Activated CD4-positive, alpha-beta T cell treated with anti-CD3 and anti-CD28 coated beads for 36 hours (primary cell): ENCODE data around the gene TMEM116. TPM values are rescaled to one million over a fixed set of nuclear protein-coding genes. Genes with fewer than 3 reads are reported as not detected.

Source experiments
- ATAC-seq: fragments of 200-7000 bp; cut with Tn5 transposase; one replicate; pipeline ENCODE4 v1.10.0; 2021; ENCODE audit warnings: mild to moderate bottlenecking, moderate library complexity
- CTCF ChIA-PET: fragments of 350-600 bp; sonication (Branson Sonifier 250); formaldehyde crosslinking; loops from one replicate; lab custom pipeline; 2021; ENCODE audit warnings: antibody characterized with exemption; lab: Charles Lee
- POLR2A ChIA-PET: fragments of 350-600 bp; sonication (Branson Sonifier 250); formaldehyde crosslinking; loops from one replicate; lab custom pipeline; 2021; ENCODE audit warnings: antibody characterized with exemption, inconsistent platforms; lab: Charles Lee
- DNase-seq: peaks from one replicate; pipeline ENCODE4 v3.0.0-alpha.2; 2020
- H3K27ac Mint-ChIP-seq: one replicate; pipeline ENCODE4 v1.8.0; 2021; ENCODE audit warnings: mixed read lengths
- H3K27me3 Mint-ChIP-seq: one replicate; pipeline ENCODE4 v1.8.0; 2021; ENCODE audit warnings: mixed read lengths
- H3K36me3 Mint-ChIP-seq: one replicate; pipeline ENCODE4 v1.8.0; 2021; ENCODE audit warnings: low read depth, mixed read lengths
- H3K4me1 Mint-ChIP-seq: one replicate; pipeline ENCODE4 v1.8.0; 2021; ENCODE audit warnings: mixed read lengths
- H3K4me3 Mint-ChIP-seq: one replicate; pipeline ENCODE4 v1.8.0; 2021; ENCODE audit warnings: mild to moderate bottlenecking, moderate library complexity, mixed read lengths
- H3K9me3 Mint-ChIP-seq: one replicate; pipeline ENCODE4 v1.8.0; 2021; ENCODE audit warnings: low read depth, mixed read lengths
- intact Hi-C, 2 experiments: fragments of 100-400 bp; cut with DNase I in 1 of 2; cut with micrococcal nuclease in 1 of 2; formaldehyde crosslinking; loops; one replicate each; pipeline versions ENCODE4 v1.14.2 to v1.15.1; 2022 to 2024; cut with DNase I, micrococcal nuclease
- total RNA-seq, 2 experiments: library from RNA; stranded (reverse); gene quantifications; one replicate each; pipeline ENCODE4 v1.2.3, GENCODE V29; 2021

Gene TMEM116
- total RNA-seq, 2 experiments from 2014 or later, result 11.2 to 12.5 TPM

DNA sequence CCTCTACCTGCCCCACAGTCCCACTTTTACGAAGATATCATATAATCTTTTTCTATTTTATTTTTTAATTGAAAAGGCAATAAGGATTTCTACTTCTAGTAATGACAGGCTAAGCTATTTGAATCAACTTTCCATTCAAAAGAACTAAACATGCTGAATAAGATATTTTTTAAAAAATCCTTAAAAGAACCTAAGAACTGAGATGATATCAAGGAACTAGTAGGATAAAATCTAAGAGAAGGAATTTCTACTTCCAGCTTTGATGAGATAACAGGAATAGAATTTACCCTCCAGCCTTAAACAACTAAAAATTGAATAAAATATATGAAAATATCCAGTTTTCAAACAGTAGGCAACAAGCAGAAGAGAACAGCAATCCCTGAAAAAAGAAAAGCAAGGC lies 69.0 kb downstream of the TMEM116 start:
- H3K27ac Mint-ChIP-seq, result no peak overlapping the region
- H3K9me3 Mint-ChIP-seq, result no peaks in the 10 kb centered on the region
- H3K36me3 Mint-ChIP-seq, result no peaks in the 10 kb centered on the region
- DNase-seq (no peak), ATAC-seq (no peak)
- H3K4me1 Mint-ChIP-seq, result peaks cover 16% of the 10 kb centered on the region
- POLR2A ChIA-PET, result no interaction called here
- no peaks in the 10 kb centered on the region for H3K27me3 Mint-ChIP-seq
- H3K4me3 Mint-ChIP-seq, result no peak overlapping the region
- CTCF ChIA-PET, result interaction anchor here (0.7 to 3.0 kb wide), 11 partner anchors 70 to 444 kb away, joined by 3 to 18 read pairs (median 5); no protein-coding TSS in a partner anchor
- intact Hi-C loops, result no loop called here

DNA sequence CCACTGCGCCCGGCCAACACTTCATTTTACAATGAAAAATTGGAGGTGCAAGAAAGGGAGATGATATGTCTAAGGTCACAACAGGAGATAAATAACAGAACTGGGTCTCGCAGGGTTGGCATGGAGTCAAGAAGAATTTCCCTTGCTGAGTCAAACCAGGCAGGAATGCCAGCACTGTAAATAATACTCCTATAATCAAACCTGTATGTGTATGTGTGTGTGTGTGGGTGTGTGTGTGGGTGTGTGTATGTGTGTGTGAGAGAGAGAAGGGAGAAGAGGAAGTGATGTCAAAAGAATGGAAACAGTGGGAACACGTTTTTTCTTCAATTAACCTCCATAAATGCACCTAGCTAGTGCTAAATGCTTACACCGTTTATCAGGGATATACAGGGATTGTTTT lies 70.4 kb downstream of the TMEM116 start:
- intact Hi-C loops, result no loop called here
- Mint-ChIP-seq H3K27ac (peak overlapping the region; percentile 77), H3K36me3 (no peaks in the 10 kb centered on the region), H3K9me3 (no peaks in the 10 kb centered on the region), H3K4me3 (no peak overlapping the region), H3K27me3 (no peaks in the 10 kb centered on the region), H3K4me1 (peaks cover 15% of the 10 kb centered on the region)
- ChIA-PET POLR2A (interaction anchor here (0.5 kb wide), 1 partner anchor 74 kb away, joined by 8 read pairs; no protein-coding TSS in a partner anchor), CTCF (interaction anchor here (0.7 to 1.3 kb wide), 2 partner anchors 82 to 469 kb away, joined by 3 to 4 read pairs; no protein-coding TSS in a partner anchor)
- DNase-seq (peak; percentile 7), ATAC-seq (no peak)

DNA sequence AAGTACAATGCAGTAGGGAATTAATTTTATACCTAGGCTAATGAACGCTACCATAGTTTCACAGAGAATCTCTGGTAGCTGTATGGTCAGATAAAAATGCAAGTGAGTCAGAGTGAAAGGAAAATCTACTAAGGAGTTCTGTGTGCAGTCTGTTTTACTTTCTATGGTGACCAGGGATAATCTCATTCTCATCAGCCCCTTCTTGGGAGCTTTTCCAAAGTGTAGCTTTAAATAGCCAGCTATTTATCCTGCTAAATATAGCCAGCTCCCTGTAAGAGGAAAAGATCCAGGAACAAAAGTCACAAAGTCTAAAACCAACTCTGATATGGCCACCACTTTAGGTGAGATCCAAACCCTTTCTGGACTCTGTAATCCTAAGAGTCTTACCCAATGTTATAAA lies 75.5 kb downstream of the TMEM116 start:
- H3K4me1 Mint-ChIP-seq, result peaks cover 2% of the 10 kb centered on the region
- H3K36me3 Mint-ChIP-seq, result no peaks in the 10 kb centered on the region
- POLR2A ChIA-PET, result no interaction called here
- H3K27ac Mint-ChIP-seq, result no peak overlapping the region
- DNase-seq (no peak), ATAC-seq (no peak)
- H3K27me3 Mint-ChIP-seq, result no peaks in the 10 kb centered on the region
- CTCF ChIA-PET, result interaction anchor here (0.5 to 0.9 kb wide), 2 partner anchors 16 to 289 kb away, joined by 3 read pairs; no protein-coding TSS in a partner anchor
- no peak overlapping the region for H3K4me3 Mint-ChIP-seq
- H3K9me3 Mint-ChIP-seq, result no peaks in the 10 kb centered on the region
- intact Hi-C loops, result no loop called here

DNA sequence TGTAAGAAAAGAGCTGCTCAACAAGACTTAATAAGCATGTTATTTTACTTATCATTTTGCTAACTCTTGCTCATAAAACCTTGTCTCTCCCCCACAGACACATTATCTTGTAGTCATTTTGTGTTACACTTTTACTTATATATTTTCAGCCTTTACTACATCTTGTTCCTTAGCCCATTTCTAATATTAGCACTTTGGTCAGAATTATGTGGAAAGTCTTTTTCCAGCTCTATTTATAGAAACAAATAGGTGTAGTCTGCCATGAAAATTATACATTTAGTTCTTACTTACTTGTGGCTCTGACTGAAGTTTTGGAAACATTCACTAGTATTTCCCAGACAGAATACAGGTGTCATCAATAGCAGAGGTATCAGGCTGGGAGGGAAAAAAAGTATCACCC lies 76.1 kb downstream of the TMEM116 start:
- H3K4me1 Mint-ChIP-seq, result no peaks in the 10 kb centered on the region
- H3K4me3 Mint-ChIP-seq, result no peak overlapping the region
- intact Hi-C loops, result no loop called here
- CTCF ChIA-PET, result interaction anchor here (0.7 to 0.9 kb wide), 3 partner anchors 15 to 124 kb away, joined by 3 to 4 read pairs (median 3); no protein-coding TSS in a partner anchor
- H3K36me3 Mint-ChIP-seq, result peaks cover 2% of the 10 kb centered on the region
- POLR2A ChIA-PET, result interaction anchor here (0.7 kb wide), 1 partner anchor 369 kb away, joined by 5 read pairs; no protein-coding TSS in a partner anchor
- H3K27me3 Mint-ChIP-seq, result no peaks in the 10 kb centered on the region
- no peaks in the 10 kb centered on the region for H3K9me3 Mint-ChIP-seq
- ATAC-seq (no peak), DNase-seq (no peak)
- no peak overlapping the region for H3K27ac Mint-ChIP-seq

DNA sequence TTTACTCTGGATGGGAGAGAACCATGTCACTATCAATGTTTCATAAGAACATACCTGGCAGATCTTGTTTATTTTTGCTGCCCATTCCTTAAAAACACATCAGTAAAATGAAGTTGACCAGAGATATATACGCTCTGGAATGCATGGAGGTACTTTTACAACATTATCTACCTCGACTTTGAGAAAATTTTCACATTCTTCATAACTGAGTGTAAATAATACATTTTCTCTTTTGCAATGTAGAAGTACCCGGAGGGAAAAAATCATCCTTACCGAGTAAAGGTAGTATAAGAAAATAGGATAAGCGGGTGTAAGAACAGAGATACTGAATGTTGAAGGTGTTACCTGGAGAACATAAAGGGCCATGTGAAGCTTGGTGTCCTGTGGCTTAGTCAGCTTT lies 80.7 kb downstream of the TMEM116 start:
- Mint-ChIP-seq H3K4me3 (no peak overlapping the region), H3K9me3 (no peaks in the 10 kb centered on the region), H3K4me1 (no peaks in the 10 kb centered on the region), H3K27ac (no peak overlapping the region), H3K27me3 (no peaks in the 10 kb centered on the region), H3K36me3 (peaks cover 8% of the 10 kb centered on the region)
- no peak for DNase-seq
- POLR2A ChIA-PET, result no interaction called here
- ATAC-seq, result no peak
- intact Hi-C loops, result no loop called here
- CTCF ChIA-PET, result no interaction called here

DNA sequence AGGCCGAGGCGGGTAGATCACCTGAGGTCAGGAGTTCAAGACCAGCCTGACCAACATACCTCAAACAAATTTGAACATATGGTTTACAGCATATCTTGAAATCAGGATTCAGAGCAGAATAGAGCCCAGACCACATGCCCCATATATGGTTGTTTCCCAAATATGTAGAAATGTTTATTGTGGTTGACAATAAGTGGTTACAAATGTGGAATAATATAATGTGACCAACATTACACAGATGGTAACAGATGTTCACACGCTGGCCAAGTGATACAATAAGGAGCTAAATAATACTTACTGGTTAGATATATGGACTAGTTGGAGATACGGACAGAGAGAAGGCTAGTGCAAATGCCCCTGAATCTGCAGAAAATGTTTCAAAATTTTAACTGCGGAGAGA lies 85.6 kb downstream of the TMEM116 start:
- ChIA-PET POLR2A (no interaction called here), CTCF (interaction anchor here (1.2 kb wide), 1 partner anchor 14 kb away, joined by 3 read pairs; no protein-coding TSS in a partner anchor)
- Mint-ChIP-seq H3K9me3 (no peaks in the 10 kb centered on the region), H3K4me3 (no peak overlapping the region), H3K4me1 (no peaks in the 10 kb centered on the region), H3K27ac (no peak overlapping the region), H3K36me3 (peaks cover 8% of the 10 kb centered on the region), H3K27me3 (no peaks in the 10 kb centered on the region)
- intact Hi-C loops, result no loop called here
- no peak for DNase-seq
- no peak for ATAC-seq

DNA sequence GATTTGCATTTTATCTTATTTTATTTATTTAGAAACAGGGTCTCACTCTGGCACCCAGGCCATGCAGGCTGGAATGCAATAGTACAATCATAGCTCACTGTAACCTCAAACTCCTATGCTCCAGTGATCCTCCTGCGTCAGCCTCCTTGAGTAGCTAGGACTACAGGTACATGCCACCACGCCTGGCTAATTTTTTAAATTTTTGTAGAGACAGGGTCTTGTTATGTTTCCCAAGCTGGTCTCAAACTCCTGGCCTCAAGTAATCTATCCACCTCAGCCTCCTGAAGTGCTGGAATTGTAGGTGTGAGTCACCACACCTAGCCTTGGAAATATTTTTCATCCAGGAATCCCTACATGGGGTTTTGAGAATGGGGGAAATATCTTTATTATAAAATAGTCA lies 86.3 kb downstream of the TMEM116 start:
- Mint-ChIP-seq H3K9me3 (no peaks in the 10 kb centered on the region), H3K27me3 (no peaks in the 10 kb centered on the region), H3K36me3 (peaks cover 3% of the 10 kb centered on the region), H3K27ac (no peak overlapping the region), H3K4me3 (no peak overlapping the region), H3K4me1 (no peaks in the 10 kb centered on the region)
- POLR2A ChIA-PET, result interaction anchor here (0.6 kb wide), 2 partner anchors 477 to 480 kb away, joined by 3 to 4 read pairs; no protein-coding TSS in a partner anchor
- CTCF ChIA-PET, result interaction anchor here (0.7 kb wide), 1 partner anchor 627 kb away, joined by 4 read pairs; no protein-coding TSS in a partner anchor
- DNase-seq (no peak), ATAC-seq (no peak)
- intact Hi-C loops, result no loop called here

DNA sequence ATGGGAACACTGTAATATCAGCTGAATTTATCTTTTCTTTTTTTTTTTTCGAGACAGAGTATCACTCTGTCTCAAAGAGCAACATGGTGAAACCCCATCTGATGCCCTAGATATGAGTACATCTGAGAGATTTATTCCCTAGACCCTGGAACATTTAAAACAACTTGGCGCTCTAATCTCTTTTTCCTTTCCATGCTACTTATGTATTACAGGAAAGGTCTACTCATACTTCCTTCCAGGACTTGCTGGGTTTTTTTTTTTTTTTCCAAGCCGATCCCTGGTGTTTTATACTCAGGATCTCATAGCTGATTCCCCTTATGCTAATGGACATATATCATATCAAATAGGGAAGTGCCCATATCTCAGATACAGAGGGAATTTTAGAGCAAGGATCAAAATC lies 87.8 kb downstream of the TMEM116 start:
- ATAC-seq (no peak), DNase-seq (no peak)
- no peaks in the 10 kb centered on the region for H3K27me3 Mint-ChIP-seq
- H3K9me3 Mint-ChIP-seq, result no peaks in the 10 kb centered on the region
- ChIA-PET CTCF (interaction anchor here (0.7 kb wide), 1 partner anchor 15 kb away, joined by 3 read pairs; no protein-coding TSS in a partner anchor), POLR2A (no interaction called here)
- no peaks in the 10 kb centered on the region for H3K36me3 Mint-ChIP-seq
- H3K4me3 Mint-ChIP-seq, result no peak overlapping the region
- H3K4me1 Mint-ChIP-seq, result no peaks in the 10 kb centered on the region
- intact Hi-C loops, result no loop called here
- H3K27ac Mint-ChIP-seq, result no peak overlapping the region

DNA sequence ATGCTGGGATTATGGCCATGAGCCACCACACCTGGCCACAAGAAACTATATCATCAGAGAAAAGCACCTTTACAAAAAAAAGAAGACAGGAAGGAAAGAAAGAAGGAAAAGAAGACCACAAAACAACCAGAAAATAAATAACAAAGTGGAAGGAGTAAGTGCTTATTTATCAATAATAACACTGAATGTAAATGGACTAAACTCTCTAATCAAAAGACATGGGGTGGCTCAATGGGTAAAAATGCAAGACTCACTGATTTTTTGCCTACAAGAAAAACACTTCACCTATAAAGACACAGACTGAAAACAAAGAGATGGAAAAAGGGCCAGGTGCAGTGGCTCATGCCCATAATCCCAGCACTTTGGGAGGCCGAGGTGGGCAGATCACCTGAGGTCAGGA lies 105.2 kb downstream of the TMEM116 start:
- peaks cover 3% of the 10 kb centered on the region for H3K4me1 Mint-ChIP-seq
- CTCF ChIA-PET, result no interaction called here
- ATAC-seq (no peak), DNase-seq (no peak)
- POLR2A ChIA-PET, result no interaction called here
- H3K4me3 Mint-ChIP-seq, result no peak overlapping the region
- peak overlapping the region; percentile 42 for H3K27ac Mint-ChIP-seq
- H3K27me3 Mint-ChIP-seq, result no peaks in the 10 kb centered on the region
- H3K36me3 Mint-ChIP-seq, result peaks cover 39% of the 10 kb centered on the region
- intact Hi-C loops, result no loop called here
- H3K9me3 Mint-ChIP-seq, result peaks cover 13% of the 10 kb centered on the region

DNA sequence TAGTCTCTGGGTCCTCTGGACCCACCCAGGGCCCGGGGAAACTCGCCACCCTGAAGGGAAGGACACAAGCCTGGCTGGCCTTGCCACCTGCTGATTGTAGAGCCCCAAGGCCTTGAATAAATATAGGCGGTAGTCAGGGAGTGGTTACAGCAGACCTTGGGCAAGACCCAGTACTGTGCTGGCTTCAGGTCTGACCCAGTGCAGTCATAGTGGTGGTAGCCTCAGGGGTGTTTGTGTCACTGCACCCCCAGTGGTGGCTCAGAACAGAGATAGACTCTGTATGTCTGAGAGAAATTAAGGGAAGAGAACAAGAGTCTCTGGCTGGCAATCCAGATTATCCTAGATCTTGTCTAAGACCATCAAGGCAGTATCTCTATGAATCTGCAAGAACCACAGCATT lies 107.5 kb downstream of the TMEM116 start:
- Mint-ChIP-seq H3K9me3 (peaks cover 13% of the 10 kb centered on the region), H3K27ac (no peak overlapping the region), H3K4me1 (peaks cover 2% of the 10 kb centered on the region), H3K4me3 (no peak overlapping the region), H3K36me3 (peaks cover 44% of the 10 kb centered on the region), H3K27me3 (no peaks in the 10 kb centered on the region)
- intact Hi-C loops, result no loop called here
- CTCF ChIA-PET, result no interaction called here
- ATAC-seq (no peak), DNase-seq (no peak)
- POLR2A ChIA-PET, result interaction anchor here (0.6 kb wide), 1 partner anchor 83 kb away, joined by 3 read pairs; no protein-coding TSS in a partner anchor

DNA sequence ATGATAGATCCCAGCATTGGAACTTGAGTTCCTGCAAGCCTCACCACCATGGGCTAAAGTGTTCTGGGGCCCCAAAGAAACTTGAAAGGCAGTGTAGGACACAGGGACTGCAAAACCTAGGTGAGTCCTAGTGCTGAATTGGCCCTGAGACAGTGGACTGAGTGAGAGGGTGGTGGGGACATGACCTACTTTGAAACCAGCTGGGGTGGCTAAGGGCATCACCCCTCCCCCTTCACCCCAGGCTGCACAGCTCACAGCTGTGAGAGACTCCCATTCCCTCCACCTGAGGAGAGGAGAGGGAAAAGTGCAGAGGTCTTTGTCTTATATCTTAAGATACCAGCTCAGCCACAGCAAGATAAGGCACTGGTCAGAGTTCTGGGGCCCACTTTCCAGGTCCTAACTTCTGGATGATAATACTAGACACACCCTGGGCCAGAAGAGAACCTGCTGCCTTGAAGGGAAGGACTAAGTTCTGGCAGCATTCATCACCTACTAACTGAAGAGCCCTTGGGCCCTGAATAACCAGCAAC lies 108.5 kb downstream of the TMEM116 start:
- CTCF ChIA-PET, result interaction anchor here (1.0 kb wide), 1 partner anchor 8 kb away, joined by 8 read pairs; no protein-coding TSS in a partner anchor

DNA sequence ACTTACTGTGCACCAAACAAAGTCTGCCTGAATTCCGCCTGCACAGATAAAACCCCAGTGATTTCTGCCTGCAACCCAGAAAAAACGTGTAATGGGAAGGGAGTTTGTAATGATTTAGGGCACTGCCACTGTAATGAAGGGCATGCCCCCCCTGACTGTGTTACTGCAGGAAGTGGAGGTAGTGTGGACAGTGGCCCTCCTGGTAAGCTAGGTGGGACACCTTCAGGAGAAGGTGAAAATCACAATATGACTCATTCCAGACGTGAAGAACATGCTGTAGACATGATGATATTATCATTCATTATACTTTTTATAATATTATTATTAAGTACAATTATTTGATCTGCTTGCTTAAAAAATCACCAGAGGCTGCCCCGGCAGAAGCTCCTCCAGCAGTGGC lies 111.8 kb downstream of the TMEM116 start:
- Mint-ChIP-seq H3K27me3 (no peaks in the 10 kb centered on the region), H3K4me3 (no peak overlapping the region), H3K36me3 (peaks cover 47% of the 10 kb centered on the region), H3K9me3 (no peaks in the 10 kb centered on the region), H3K27ac (peak overlapping the region; percentile 35), H3K4me1 (no peaks in the 10 kb centered on the region)
- DNase-seq (no peak), ATAC-seq (no peak)
- intact Hi-C loops, result no loop called here
- CTCF ChIA-PET, result no interaction called here
- POLR2A ChIA-PET, result no interaction called here

More for the DNA sequence above, 108.5 kb downstream of the TMEM116 start:
- H3K36me3 Mint-ChIP-seq, result peaks cover 45% of the 10 kb centered on the region
- ATAC-seq (no peak), DNase-seq (no peak)
- no peaks in the 10 kb centered on the region for H3K27me3 Mint-ChIP-seq
- POLR2A ChIA-PET, result interaction anchor here (0.6 kb wide), 1 partner anchor 334 kb away, joined by 3 read pairs; no protein-coding TSS in a partner anchor
- no peaks in the 10 kb centered on the region for H3K4me1 Mint-ChIP-seq
- intact Hi-C loops, result no loop called here
- H3K4me3 Mint-ChIP-seq, result no peak overlapping the region
- H3K27ac Mint-ChIP-seq, result no peak overlapping the region
- peaks cover 10% of the 10 kb centered on the region for H3K9me3 Mint-ChIP-seq
